WERI-Rb-1 (cell line): ENCODE data around the gene SQOR.

Source experiments
- DNase-seq: peaks from one replicate; pipeline ENCODE4 v3.0.0-alpha.2; 2020
- H3K27ac ChIP-seq: fragments of 250-450 bp; sonication (Bioruptor Pico); 2 replicates; pipeline ENCODE4 v1.5.1; 2020; ENCODE audit warnings: mild to moderate bottlenecking, moderate library complexity
- H3K27me3 ChIP-seq: fragments of 250-450 bp; sonication (Bioruptor Pico); 2 replicates; pipeline ENCODE4 v1.5.1; 2021; ENCODE audit warnings: mild to moderate bottlenecking, low read depth, moderate library complexity; ENCODE audit not compliant: insufficient read depth, severe bottlenecking
- H3K36me3 ChIP-seq: fragments of 250-450 bp; sonication (Bioruptor Pico); 2 replicates; pipeline ENCODE4 v1.5.1; 2020; ENCODE audit warnings: mild to moderate bottlenecking, moderate library complexity
- H3K4me3 ChIP-seq: 2 replicates; pipeline ENCODE4 v1.5.1; 2011; ENCODE audit warnings: low read depth, mild to moderate bottlenecking, control low read depth, low read length
- H3K9me3 ChIP-seq: fragments of 250-450 bp; sonication (Bioruptor Pico); 2 replicates; pipeline ENCODE4 v1.5.1; 2021; ENCODE audit warnings: mild to moderate bottlenecking, moderate library complexity; ENCODE audit not compliant: severe bottlenecking
- TF ChIP-seq, protein P1 (sequence below): IDR thresholded peaks from 2 replicates; pipeline ENCODE4 v1.5.1; 2011; ENCODE audit warnings: low read depth, mild to moderate bottlenecking, control low read depth, inconsistent platforms, low read length

SQOR gene

DNA sequence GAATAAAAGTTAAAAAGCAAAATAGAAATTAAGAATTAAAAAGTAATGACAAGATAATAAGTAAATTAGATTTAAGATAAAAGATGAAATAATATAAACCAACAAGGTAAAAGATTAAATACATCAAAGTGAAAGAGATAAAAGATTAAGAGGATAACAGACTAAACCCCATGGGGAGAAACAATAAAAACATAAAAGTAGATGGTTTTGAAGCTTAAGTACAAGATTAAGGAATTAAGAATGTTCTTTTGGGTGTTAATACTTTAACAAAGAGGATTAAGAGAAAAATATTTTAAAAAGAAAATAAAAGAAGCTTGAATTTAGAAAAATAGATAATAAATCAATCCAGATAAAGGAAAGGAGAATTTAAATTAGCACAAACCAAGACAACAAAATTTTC lies 85.4 kb downstream of the SQOR start:
- Histone ChIP-seq H3K27me3 (no peaks in the 10 kb centered on the region), H3K9me3 (no peaks in the 10 kb centered on the region), H3K36me3 (no peaks in the 10 kb centered on the region), H3K4me3 (no peak overlapping the region), H3K27ac (no peak overlapping the region)
- TF ChIP-seq, protein P1, sequence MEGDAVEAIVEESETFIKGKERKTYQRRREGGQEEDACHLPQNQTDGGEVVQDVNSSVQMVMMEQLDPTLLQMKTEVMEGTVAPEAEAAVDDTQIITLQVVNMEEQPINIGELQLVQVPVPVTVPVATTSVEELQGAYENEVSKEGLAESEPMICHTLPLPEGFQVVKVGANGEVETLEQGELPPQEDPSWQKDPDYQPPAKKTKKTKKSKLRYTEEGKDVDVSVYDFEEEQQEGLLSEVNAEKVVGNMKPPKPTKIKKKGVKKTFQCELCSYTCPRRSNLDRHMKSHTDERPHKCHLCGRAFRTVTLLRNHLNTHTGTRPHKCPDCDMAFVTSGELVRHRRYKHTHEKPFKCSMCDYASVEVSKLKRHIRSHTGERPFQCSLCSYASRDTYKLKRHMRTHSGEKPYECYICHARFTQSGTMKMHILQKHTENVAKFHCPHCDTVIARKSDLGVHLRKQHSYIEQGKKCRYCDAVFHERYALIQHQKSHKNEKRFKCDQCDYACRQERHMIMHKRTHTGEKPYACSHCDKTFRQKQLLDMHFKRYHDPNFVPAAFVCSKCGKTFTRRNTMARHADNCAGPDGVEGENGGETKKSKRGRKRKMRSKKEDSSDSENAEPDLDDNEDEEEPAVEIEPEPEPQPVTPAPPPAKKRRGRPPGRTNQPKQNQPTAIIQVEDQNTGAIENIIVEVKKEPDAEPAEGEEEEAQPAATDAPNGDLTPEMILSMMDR: no peak
- DNase-seq: no peak

- DNase-seq: no peak
- Histone ChIP-seq H3K27ac (no peak overlapping the region), H3K9me3 (no peaks in the 10 kb centered on the region), H3K4me3 (no peak overlapping the region), H3K27me3 (no peaks in the 10 kb centered on the region), H3K36me3 (no peaks in the 10 kb centered on the region)
- TF ChIP-seq, protein P1: no peak
These were observed 93.8 kb downstream of the SQOR start for GRCh38 chr15:45728641-45729040.

DNA sequence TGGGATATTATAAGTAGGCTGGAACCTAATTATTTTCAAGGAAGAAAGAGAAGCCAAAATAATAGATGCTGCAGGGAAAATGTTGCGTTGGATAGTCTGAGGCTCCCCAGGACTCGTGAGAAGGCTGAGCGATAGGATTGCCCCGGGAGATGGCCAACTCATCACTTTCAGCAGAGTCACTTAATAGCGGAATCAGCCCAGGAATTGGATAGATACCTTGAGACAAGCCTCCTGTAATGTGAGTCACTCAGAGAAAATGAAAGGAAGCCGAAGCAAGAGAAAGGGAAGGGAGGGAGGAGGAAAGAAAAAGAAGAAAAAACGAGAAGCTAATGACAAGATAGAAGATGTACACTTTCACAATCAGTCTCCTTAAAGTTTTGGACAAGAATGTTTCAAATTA lies 94.3 kb downstream of the SQOR start:
- H3K36me3 ChIP-seq: no peaks in the 10 kb centered on the region
- H3K4me3 ChIP-seq: no peak overlapping the region
- no peaks in the 10 kb centered on the region for H3K27me3 ChIP-seq
- DNase-seq: no peak
- H3K9me3 ChIP-seq: no peaks in the 10 kb centered on the region
- TF ChIP-seq, protein P1: no peak
- no peak overlapping the region for H3K27ac ChIP-seq

GRCh38 chr15:45731343-45731742 lies 96.5 kb downstream of the SQOR start:
- Histone ChIP-seq H3K27me3 (no peaks in the 10 kb centered on the region), H3K27ac (no peak overlapping the region), H3K36me3 (no peaks in the 10 kb centered on the region), H3K9me3 (no peaks in the 10 kb centered on the region), H3K4me3 (no peak overlapping the region)
- DNase-seq: no peak
- TF ChIP-seq, protein P1: no peak

DNA sequence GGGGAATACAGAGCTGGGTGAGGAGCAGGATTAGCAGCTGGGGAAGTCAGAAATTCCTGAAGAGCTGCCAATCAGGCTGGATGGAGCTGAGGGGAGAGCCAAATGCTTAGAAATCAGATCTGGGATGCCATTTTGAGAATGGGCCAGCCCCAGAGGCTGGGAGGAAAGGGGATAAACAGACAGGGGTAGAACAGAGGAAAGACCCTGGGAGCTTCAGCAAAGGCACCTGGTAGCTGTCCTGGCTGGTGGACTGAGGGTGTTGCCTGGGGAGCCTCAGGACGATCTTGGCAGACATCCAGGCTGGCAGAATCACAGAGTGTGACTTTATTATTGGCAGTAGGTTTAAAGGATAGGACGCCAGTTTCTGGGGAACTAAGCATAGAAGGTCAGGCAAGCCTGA lies 97.8 kb downstream of the SQOR start:
- Histone ChIP-seq H3K4me3 (no peak overlapping the region), H3K27me3 (no peaks in the 10 kb centered on the region), H3K36me3 (no peaks in the 10 kb centered on the region), H3K27ac (no peak overlapping the region), H3K9me3 (no peaks in the 10 kb centered on the region)
- TF ChIP-seq, protein P1: no peak
- DNase-seq: no peak

DNA sequence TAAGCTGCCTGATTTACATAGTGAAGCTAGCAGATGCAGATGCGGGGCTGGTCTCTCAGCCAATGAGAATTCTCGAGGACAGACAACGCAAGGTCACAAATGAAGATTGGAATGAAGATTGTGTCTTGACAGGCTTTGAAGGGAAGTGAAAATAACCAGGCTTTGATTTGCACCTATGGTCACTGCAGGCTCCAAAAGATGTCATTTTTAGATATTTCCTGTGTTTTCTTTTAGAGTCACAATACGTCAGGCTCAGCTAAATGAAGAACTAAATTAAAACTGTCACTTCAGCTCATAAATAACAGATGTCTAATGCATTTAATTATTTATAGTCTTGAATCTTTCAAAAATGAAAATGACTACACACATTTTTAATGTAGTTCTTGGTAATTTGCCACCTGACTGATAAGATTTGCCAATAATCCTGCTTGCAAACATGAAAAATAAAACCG lies 99.5 kb downstream of the SQOR start:
- no peaks in the 10 kb centered on the region for H3K27me3 ChIP-seq
- DNase-seq: no peak
- H3K27ac ChIP-seq: no peak overlapping the region
- no peak overlapping the region for H3K4me3 ChIP-seq
- H3K9me3 ChIP-seq: no peaks in the 10 kb centered on the region
- TF ChIP-seq, protein P1: no peak
- no peaks in the 10 kb centered on the region for H3K36me3 ChIP-seq
